ENCODE measurements around the gene LIPN. TPM values are rescaled to one million over a fixed set of nuclear protein-coding genes. Genes with fewer than 3 reads are reported as not detected.

Gene LIPN
- total and polyA plus RNA-seq, 4 donors = 0.30 TPM; not detected in 3

- Histone ChIP-seq H3K4me3 (ENCODE audit: low read depth, low read length) (no peak overlapping the region), H3K36me3 (ENCODE audit: control insufficient read depth, insufficient read depth, low read length) (no peaks in the 10 kb centered on the region), H3K9me3 (ENCODE audit: control insufficient read depth, insufficient read depth, low read length) (peaks cover 4% of the 10 kb centered on the region), H3K27me3 (ENCODE audit: control insufficient read depth, insufficient read depth, low read length) (no peaks in the 10 kb centered on the region), H3K27ac (ENCODE audit: low read depth, low read length) (no peak overlapping the region), H3K4me1 (ENCODE audit: control insufficient read depth, insufficient read depth, low read length) (no peaks in the 10 kb centered on the region)
- no CpG with 5 or more reads among the region's 1 CpG for WGBS (ENCODE audit: insufficient coverage)
- DNase-seq (ENCODE audit: low read depth in 4 of 6, low spot score in 6 of 6) = no peak
These were observed 9.6 kb downstream of the LIPN start for GRCh38 chr10:88769384-88769783.

- DNase-seq (ENCODE audit: low read depth in 4 of 6, low spot score in 6 of 6) = no peak
- WGBS (ENCODE audit: insufficient coverage) = no CpG with 5 or more reads among the region's 2 CpGs
- Histone ChIP-seq H3K36me3 (ENCODE audit: control insufficient read depth, insufficient read depth, low read length) (no peaks in the 10 kb centered on the region), H3K4me3 (ENCODE audit: low read depth, low read length) (no peak overlapping the region), H3K27me3 (ENCODE audit: control insufficient read depth, insufficient read depth, low read length) (no peaks in the 10 kb centered on the region), H3K27ac (ENCODE audit: low read depth, low read length) (no peak overlapping the region), H3K4me1 (ENCODE audit: control insufficient read depth, insufficient read depth, low read length) (no peaks in the 10 kb centered on the region), H3K9me3 (ENCODE audit: control insufficient read depth, insufficient read depth, low read length) (no peaks in the 10 kb centered on the region)
These were observed 21.4 kb downstream of the LIPN start for GRCh38 chr10:88781206-88781605.

- H3K4me3 ChIP-seq (ENCODE audit: low read depth, low read length) = no peak overlapping the region
- H3K27ac ChIP-seq (ENCODE audit: low read depth, low read length) = no peak overlapping the region
These were observed 22.4 kb downstream of the LIPN start for GRCh38 chr10:88782222-88782621.

DNA sequence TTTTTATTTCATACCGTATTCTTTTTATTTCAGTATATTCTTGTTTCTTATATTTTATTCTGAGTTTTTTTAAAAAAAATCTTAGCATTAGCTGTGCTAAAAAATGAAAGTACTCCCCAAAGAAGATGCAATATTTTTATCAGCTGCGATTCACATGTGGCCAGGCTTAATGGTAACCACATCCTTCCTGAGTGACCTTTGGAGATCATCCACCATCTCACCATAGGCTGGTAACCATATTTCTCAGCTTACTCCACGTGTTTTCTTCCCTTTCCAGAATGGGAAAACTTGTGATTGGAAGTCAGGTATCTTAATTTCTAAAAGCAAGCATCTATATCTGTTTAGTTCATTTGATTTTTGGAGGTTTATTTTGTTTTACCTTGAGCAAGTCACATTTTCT, 23.9 kb downstream of the LIPN start:
- Histone ChIP-seq H3K9me3 (ENCODE audit: control insufficient read depth, insufficient read depth, low read length) (no peaks in the 10 kb centered on the region), H3K27ac (ENCODE audit: low read depth, low read length) (no peak overlapping the region), H3K27me3 (ENCODE audit: control insufficient read depth, insufficient read depth, low read length) (no peaks in the 10 kb centered on the region), H3K4me1 (ENCODE audit: control insufficient read depth, insufficient read depth, low read length) (no peaks in the 10 kb centered on the region), H3K36me3 (ENCODE audit: control insufficient read depth, insufficient read depth, low read length) (no peaks in the 10 kb centered on the region), H3K4me3 (ENCODE audit: low read depth, low read length) (no peak overlapping the region)
- WGBS (ENCODE audit: insufficient coverage) = no CpG with 5 or more reads among the region's 3 CpGs
- DNase-seq (ENCODE audit: low read depth in 4 of 6, low spot score in 6 of 6) = no peak

More at GRCh38 chr10:88782222-88782621, 22.4 kb downstream of the LIPN start:
- no CpG with 5 or more reads among the region's 3 CpGs for whole genome bisulfite sequencing (ENCODE audit: insufficient coverage)
- no peaks in the 10 kb centered on the region for H3K27me3 ChIP-seq (ENCODE audit: control insufficient read depth, insufficient read depth, low read length)
- no peaks in the 10 kb centered on the region for H3K36me3 ChIP-seq (ENCODE audit: control insufficient read depth, insufficient read depth, low read length)
- DNase-seq (ENCODE audit: low read depth in 4 of 6, low spot score in 6 of 6) = no peak
- H3K4me1 ChIP-seq (ENCODE audit: control insufficient read depth, insufficient read depth, low read length) = no peaks in the 10 kb centered on the region
- no peaks in the 10 kb centered on the region for H3K9me3 ChIP-seq (ENCODE audit: control insufficient read depth, insufficient read depth, low read length)

GRCh38 chr10:88786032-88786770, 26.4 kb downstream of the LIPN start:
- DNase-seq (ENCODE audit: low read depth in 4 of 6, low spot score in 6 of 6) = no peak
- H3K27me3 ChIP-seq (ENCODE audit: control insufficient read depth, insufficient read depth, low read length) = no peaks in the 10 kb centered on the region
- no peak overlapping the region for H3K27ac ChIP-seq (ENCODE audit: low read depth, low read length)
- H3K36me3 ChIP-seq (ENCODE audit: control insufficient read depth, insufficient read depth, low read length) = no peaks in the 10 kb centered on the region
- no peak overlapping the region for H3K4me3 ChIP-seq (ENCODE audit: low read depth, low read length)
- WGBS (ENCODE audit: insufficient coverage) = 97% methylated on average over 9 of the region's 10 CpGs
- no peaks in the 10 kb centered on the region for H3K4me1 ChIP-seq (ENCODE audit: control insufficient read depth, insufficient read depth, low read length)
- H3K9me3 ChIP-seq (ENCODE audit: control insufficient read depth, insufficient read depth, low read length) = no peaks in the 10 kb centered on the region

DNA sequence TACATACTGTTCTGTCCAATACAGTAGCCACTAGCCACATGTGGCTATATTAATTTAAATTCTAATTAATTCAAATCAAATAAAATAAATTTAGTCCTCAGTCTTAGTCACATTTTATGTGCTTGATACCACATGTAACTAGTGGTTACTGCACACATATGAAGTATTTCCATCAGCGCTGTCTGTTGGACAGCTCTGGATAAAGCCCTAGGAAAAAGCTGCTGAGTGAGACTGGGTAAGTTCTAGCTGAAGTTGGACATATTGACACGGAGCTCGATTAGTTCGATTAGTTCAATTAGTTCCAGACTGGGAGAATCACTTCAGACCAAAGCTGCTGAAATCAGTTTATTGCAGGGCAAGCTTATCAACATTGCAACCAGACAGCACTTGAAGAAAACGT, 27.6 kb downstream of the LIPN start:
- H3K9me3 ChIP-seq (ENCODE audit: control insufficient read depth, insufficient read depth, low read length) = no peaks in the 10 kb centered on the region
- H3K27me3 ChIP-seq (ENCODE audit: control insufficient read depth, insufficient read depth, low read length) = no peaks in the 10 kb centered on the region
- no peaks in the 10 kb centered on the region for H3K4me1 ChIP-seq (ENCODE audit: control insufficient read depth, insufficient read depth, low read length)
- DNase-seq (ENCODE audit: low read depth in 4 of 6, low spot score in 6 of 6) = no peak
- 75% methylated on average over 3 of the region's 5 CpGs for WGBS (ENCODE audit: insufficient coverage)
- H3K27ac ChIP-seq (ENCODE audit: low read depth, low read length) = no peak overlapping the region
- no peaks in the 10 kb centered on the region for H3K36me3 ChIP-seq (ENCODE audit: control insufficient read depth, insufficient read depth, low read length)
- no peak overlapping the region for H3K4me3 ChIP-seq (ENCODE audit: low read depth, low read length)

DNA sequence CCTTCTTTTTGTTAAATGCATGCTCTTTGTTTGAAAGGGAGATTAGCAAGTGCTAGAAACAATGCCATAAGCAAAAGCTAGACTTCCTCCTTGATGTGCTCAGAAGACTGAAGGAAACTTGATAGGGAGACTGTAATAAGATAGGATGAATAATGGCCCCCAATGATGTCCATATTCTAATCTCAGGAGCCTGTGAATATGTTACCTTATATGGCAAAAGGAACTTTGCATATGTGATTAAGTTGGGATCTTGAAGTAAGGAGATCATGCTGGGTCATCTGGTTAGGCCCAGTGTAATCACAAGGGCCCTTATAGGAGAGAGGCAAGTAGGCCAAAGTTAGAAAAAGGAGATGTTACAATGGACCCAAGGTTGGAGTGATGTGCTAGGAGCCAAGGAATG, 29.1 kb downstream of the LIPN start:
- Histone ChIP-seq H3K9me3 (ENCODE audit: control insufficient read depth, insufficient read depth, low read length) (no peaks in the 10 kb centered on the region), H3K36me3 (ENCODE audit: control insufficient read depth, insufficient read depth, low read length) (no peaks in the 10 kb centered on the region), H3K4me1 (ENCODE audit: control insufficient read depth, insufficient read depth, low read length) (no peaks in the 10 kb centered on the region), H3K27me3 (ENCODE audit: control insufficient read depth, insufficient read depth, low read length) (no peaks in the 10 kb centered on the region), H3K27ac (ENCODE audit: low read depth, low read length) (no peak overlapping the region), H3K4me3 (ENCODE audit: low read depth, low read length) (no peak overlapping the region)
- DNase-seq (ENCODE audit: low read depth in 4 of 6, low spot score in 6 of 6) = no peak

- no peak overlapping the region for H3K4me3 ChIP-seq (ENCODE audit: low read depth, low read length)
- 50% methylated on average over 2 of the region's 2 CpGs for WGBS (ENCODE audit: insufficient coverage)
- no peaks in the 10 kb centered on the region for H3K4me1 ChIP-seq (ENCODE audit: control insufficient read depth, insufficient read depth, low read length)
- H3K36me3 ChIP-seq (ENCODE audit: control insufficient read depth, insufficient read depth, low read length) = no peaks in the 10 kb centered on the region
- no peak overlapping the region for H3K27ac ChIP-seq (ENCODE audit: low read depth, low read length)
- no peaks in the 10 kb centered on the region for H3K9me3 ChIP-seq (ENCODE audit: control insufficient read depth, insufficient read depth, low read length)
- no peaks in the 10 kb centered on the region for H3K27me3 ChIP-seq (ENCODE audit: control insufficient read depth, insufficient read depth, low read length)
- no peak for DNase-seq (ENCODE audit: low read depth in 4 of 6, low spot score in 6 of 6)
These were observed 32.1 kb downstream of the LIPN start for GRCh38 chr10:88791924-88792323.

- 75% methylated on average over 2 of the region's 4 CpGs for WGBS (ENCODE audit: insufficient coverage)
- no peak for DNase-seq (ENCODE audit: low read depth in 4 of 6, low spot score in 6 of 6)
- Histone ChIP-seq H3K27me3 (ENCODE audit: control insufficient read depth, insufficient read depth, low read length) (no peaks in the 10 kb centered on the region), H3K4me1 (ENCODE audit: control insufficient read depth, insufficient read depth, low read length) (no peaks in the 10 kb centered on the region), H3K27ac (ENCODE audit: low read depth, low read length) (no peak overlapping the region), H3K4me3 (ENCODE audit: low read depth, low read length) (no peak overlapping the region), H3K36me3 (ENCODE audit: control insufficient read depth, insufficient read depth, low read length) (no peaks in the 10 kb centered on the region), H3K9me3 (ENCODE audit: control insufficient read depth, insufficient read depth, low read length) (no peaks in the 10 kb centered on the region)
These were observed 32.8 kb downstream of the LIPN start for GRCh38 chr10:88792661-88793060.

GRCh38 chr10:88793712-88794299, 34.0 kb downstream of the LIPN start:
- H3K27me3 ChIP-seq (ENCODE audit: control insufficient read depth, insufficient read depth, low read length) = no peaks in the 10 kb centered on the region
- H3K4me1 ChIP-seq (ENCODE audit: control insufficient read depth, insufficient read depth, low read length) = no peaks in the 10 kb centered on the region
- no peak for DNase-seq (ENCODE audit: low read depth in 4 of 6, low spot score in 6 of 6)
- H3K9me3 ChIP-seq (ENCODE audit: control insufficient read depth, insufficient read depth, low read length) = no peaks in the 10 kb centered on the region
- no peaks in the 10 kb centered on the region for H3K36me3 ChIP-seq (ENCODE audit: control insufficient read depth, insufficient read depth, low read length)
- H3K4me3 ChIP-seq (ENCODE audit: low read depth, low read length) = no peak overlapping the region
- H3K27ac ChIP-seq (ENCODE audit: low read depth, low read length) = no peak overlapping the region
- WGBS (ENCODE audit: insufficient coverage) = 83% methylated on average over 1 of the region's 2 CpGs
